ENCODE results near the gene PRPF39.

PRPF39 gene

DNA sequence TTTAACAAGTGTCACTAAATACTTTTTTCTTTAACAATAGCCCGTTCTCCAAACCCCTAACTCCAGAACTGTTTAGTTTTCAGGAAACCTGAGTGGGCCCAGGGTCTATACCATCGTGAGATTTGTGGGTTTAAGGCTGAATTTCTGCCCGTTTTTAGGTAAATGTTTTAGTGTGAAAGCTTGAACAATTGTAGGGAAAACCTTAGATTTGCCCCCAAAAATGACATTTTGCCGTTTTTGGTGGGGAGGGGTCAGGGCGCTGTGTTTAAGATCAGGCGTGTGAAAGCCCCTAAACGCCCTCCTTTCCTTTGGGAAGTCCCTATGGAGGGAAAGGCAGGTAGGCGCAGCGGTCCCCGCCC, 320 bp upstream of the PRPF39 start:
- no peak for DNase-seq

DNA sequence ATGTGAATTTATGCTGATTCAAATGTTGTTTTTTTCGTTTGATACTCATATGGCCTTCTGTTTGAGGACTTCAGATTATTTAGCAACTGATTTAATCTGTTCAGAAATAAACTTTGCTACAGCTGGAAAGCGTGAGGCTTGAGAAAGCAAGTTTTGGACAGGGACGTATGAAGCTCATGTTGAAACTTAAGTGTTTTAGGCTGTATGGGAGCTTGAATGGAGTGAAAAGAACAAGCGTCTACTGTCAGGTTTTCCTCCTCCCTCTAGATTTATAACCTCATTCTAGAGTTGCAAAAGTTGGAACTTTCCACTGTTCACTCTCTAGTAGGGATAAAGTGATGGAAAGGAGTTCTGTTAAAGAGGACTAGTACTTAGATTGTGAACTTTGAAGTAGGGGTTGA, 1.0 kb downstream of the PRPF39 start:
- no peak for DNase-seq

DNA sequence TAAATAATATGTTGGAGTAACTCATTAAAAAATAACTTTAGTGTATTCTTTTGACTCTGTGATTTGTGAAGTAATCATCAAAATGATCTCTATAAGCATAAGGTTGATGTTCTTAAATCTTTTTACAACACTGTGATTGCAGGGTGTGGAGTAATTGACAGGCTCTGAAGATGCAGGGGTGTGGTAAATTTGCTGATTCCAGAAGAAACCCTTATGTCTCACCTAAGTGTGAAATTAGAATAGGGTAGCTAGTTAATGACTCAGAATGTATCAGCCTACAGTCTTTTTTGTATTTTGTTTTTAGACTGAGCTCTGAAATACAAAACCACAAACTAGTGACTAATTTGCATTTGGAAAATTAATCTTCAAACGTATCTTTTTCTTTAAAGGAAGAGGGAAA, 5.9 kb downstream of the PRPF39 start:
- no peak for DNase-seq

DNA sequence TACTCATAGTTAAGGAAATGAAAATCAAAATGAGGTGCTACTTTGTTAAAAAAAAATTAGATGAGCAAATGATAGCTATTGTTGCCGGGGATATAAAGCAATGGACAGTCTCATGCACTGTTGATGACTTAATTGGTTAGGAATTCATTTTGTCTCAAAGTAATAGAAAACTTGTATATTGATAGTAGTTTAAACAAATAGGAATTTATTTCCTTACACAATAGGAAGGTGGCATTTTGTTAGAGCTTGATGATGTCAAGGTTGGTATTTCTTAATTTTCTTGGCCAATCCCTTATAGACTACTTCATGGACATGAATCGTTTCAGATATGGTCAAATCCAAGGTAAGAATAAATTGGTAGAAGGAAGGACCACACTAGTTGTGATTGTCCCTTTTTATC, 7.8 kb downstream of the PRPF39 start:
- no peak for DNase-seq

DNA sequence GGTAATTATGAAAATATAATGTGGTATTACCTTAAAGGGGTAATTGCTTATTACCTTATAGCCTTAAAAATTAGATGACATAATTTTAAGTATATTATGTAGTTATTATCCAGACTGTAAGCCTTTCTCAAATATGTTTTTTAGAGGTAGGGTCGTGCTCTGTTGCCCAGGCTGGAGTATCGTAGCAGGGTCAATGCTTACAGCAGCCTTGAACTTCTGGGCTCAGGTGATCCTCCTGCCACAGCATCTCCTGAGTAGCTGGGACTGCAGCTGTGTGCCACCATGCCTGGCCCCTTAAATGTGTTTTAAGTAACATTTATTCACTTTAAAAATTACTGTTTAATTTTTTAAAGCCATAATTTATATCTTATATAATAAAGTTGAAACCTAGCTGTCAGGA, 10.4 kb downstream of the PRPF39 start:
- DNase-seq: no peak

DNA sequence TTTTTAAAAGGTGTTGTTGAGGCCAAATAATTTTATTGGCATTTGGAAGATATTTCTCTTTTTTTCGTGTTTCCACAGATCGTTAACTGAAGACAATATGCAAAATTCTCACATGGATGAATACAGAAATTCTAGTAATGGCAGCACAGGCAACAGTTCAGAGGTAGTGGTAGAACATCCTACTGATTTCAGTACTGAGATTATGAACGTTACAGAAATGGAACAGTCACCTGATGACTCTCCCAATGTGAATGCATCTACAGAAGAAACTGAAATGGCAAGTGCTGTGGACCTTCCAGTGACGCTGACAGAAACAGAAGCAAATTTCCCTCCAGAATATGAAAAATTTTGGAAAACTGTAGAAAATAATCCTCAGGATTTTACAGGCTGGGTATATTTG, 11.2 kb downstream of the PRPF39 start:
- no peak for DNase-seq

DNA sequence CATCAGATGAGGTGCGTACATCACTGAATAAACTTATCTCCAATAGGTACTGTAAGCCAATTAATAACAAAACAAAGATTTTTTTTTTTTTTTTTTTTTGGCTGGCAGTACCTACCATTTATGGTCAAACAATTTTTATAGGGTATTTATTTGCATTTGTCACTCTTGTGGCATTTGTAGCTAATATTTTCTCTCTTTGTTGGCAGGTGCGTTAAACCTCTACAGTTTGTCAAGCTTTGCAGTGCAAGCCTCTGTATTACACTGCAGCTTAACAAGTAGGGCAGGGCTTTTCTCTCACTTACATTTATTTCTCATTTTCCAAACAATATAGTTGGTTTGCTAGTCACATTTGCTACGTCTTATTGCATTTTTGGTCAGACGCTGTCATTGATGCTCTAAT, 12.3 kb downstream of the PRPF39 start:
- no peak for DNase-seq

DNA sequence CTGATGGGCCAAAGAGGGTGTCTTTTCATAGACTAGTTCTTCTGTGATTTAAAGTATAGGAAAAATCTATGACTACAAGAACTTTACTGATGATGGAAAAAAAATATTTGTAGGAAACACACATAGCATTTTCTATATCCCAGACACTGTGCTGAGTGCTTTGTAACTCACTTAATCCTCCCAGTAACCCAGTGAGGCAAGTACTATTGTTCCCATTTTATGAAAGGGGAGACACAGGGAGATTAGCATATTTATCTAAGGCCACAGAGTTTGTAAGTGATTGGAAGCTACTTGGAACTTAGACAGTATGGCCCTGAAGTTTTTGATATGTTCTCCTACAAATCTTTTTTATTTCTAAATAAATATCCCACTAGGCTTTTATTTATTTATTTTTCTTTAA, 19.9 kb downstream of the PRPF39 start:
- no peak for DNase-seq

DNA sequence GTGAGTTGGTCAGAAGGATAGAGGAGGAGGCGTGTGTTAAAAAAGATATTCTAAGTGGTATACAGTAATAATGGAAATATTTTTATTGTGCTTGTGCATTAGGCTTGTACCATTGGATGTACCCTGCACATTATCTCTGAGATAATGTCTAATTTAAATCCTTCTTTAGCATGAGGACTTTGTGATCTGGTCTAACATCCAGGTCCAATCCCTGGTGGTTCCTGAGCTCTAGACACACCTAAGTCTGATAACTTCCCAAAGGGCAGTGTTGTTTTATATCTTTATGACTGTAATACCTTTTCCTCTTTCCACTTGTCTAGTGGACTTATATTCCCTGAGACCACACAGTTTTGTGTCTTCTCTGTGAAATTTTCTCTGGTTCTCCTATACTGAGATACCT, 20.6 kb downstream of the PRPF39 start:
- DNase-seq: no peak

DNA sequence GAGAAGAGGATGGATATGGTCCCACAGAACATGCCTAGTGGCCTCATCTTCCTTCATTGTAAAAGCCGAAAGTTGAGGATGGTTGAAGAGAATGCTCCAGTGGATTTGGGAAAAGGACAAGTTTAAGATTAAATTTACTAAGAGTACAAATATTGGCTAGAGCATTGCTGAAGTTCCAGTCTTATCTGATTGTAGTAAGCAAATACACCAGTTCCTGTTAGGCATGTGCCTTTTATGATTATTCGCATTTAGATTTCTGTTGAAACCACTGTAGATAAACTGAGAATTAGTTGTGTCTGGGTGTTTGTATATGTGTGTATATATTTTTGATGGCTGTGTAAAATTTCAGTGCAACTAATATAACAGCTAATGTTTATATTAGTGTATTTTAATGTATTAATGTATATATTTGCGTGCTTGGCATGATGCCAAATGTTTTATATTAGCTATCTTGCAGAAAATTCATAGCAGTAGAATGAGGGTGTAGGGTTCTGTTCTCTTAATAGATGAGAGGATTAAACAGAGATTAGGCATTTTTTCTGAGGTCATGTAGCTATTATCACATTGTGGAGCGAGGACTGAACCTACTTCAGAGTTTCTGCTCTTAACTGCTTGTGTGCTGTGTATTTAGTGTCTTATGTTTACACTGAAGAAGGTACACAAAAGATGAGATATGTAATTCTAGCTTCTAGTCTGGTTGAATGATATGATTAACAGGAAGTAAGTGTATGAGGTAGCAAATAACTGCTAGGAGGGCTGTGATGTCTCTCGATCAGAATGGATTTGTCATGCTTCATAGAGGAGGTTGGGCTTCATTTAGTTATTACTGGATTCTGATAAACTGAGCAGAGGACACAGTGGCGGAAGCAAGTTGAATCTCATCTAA, 29.2 kb downstream of the PRPF39 start:
- no peak for DNase-seq

DNA sequence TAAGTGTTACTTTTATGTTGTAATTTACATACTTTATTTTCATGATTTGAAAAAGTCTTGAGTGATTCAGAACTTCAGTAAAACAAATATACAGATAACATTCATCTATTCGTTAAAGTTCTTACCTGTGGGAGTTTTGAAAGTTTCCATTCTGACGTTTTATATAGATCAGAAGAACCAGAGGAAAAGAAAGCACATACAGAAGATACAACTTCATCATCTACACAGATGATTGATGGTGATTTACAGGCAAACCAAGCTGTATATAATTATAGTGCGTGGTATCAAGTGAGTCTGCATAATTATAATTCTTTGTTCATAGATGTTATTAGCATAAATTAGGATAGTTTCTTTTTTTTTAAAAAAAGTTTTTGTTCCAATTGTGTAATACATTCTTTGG, 30.4 kb downstream of the PRPF39 start:
- DNase-seq: no peak

DNA sequence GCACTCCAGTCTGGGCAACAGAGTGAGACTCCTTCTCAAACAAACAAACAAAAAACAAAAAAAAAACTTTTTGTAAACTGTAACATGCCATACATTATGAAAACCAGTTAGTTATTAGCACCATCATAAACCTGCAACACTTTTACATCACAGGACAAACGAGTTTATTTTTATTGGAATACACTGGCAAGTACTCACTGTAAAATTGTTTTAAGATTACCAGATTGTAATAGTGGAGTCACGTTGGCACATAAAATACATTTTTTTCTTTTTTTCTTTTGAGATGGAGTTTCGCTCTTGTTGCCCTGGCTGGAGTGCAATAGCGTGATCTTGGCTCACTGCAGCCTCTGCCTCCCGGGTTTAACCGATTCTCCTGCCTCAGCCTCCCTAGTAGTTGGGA, 34.7 kb downstream of the PRPF39 start:
- no peak for DNase-seq

DNA sequence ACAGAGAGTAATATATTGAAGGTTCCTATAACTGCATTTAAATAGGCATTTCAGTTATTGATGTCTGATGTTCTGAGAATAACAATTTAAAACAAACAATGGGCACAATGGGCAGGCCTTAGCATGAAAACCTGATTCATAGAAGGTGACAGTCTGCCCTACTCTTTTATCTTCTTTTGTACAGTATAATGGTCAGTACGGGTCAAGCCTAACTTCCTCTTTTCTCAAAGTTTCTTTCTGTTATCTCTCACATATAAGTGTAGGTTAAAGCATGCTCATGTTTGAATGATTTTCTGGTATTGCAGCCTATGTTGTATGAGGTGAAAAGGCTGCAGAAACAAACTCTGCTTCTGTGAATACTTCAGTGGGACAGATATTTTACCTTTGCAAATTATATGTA, 36.2 kb downstream of the PRPF39 start:
- no peak for DNase-seq

DNA sequence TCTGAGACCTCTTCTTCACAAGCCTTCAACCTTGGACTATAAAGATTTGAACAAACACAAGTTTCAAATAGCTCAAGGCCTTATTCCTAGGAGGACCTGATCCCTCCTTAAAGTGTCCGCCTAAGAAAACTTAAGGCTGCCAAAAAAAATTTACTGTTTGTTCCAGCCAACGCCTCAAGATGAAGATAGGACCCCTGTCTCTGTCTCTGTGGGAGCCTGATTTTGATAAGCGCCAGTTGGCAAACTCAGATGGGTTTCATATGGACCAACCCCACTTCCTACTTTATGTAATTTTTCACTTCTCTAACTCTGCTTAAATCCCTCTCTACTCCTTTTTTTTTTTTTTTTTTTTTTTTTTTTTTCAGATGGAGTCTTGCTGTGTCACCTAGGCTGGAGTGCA, 39.4 kb downstream of the PRPF39 start:
- DNase-seq: no peak

DNA sequence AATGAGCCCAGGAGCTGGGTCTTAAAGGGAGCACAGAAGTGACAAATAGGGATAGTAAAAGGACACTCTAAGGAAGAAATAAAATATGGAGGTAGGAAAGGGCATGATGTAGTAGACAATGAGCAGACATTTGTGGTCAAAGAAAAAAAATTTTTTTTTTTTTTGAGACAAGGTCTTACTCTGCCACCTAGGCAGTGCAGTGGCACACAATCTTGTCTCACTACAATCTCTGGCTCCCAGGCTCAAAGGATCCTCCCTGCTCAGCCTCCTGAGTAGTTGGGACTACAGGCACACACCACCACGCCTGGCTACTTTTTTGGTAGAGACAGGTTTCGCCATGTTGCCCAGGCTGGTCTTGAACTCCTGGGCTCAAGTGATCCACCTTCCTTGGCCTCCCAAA, 41.8 kb downstream of the PRPF39 start:
- DNase-seq: no peak

DNA sequence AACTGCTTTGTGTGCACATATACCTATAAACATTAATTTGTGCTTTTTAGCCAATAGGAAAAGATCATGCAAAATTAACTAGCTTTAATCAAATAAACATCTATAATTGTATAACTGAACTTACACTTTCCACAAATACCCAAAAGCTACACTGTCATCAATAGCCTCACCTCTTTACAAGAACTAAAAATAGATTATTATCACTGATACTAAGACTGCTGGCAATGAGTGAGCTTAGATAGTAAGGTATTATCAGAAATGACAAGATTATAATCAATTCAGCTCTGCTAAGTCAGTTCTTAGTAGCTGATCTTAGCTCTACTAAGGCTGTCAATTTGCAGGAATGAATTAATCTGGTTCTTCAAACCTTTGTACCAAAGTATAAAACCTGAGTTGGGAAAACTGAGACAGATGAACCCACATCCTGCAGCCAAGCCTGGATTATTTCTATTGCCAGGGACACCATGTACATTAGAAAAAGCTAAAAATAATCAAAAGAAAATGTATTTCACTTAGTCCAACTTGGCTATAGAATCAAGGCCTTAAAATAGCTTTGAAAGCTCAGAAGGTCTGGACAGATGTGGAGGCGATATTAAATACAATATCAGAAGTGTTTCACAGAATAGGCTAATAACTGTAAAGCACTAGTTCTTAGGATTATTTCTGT, 45.2 kb downstream of the PRPF39 start:
- DNase-seq: no peak

DNA sequence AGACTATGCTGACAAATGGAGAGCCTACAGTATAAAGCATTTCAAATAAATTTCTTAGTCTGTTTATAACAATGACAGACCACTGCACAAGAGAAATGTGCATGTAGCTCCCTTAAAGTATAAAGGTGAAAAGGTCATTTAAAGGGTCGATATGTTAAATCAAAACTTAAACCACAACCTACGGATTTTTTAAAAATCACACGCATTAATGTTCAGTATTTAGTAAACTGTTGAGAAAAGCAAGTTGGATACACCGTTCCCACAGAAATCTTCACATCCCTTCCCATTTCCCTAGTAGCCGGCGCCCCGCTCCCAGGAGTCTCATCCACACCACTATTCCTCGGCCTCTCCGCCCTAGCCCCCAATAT, 49.8 kb downstream of the PRPF39 start:
- DNase-seq: no peak

DNA sequence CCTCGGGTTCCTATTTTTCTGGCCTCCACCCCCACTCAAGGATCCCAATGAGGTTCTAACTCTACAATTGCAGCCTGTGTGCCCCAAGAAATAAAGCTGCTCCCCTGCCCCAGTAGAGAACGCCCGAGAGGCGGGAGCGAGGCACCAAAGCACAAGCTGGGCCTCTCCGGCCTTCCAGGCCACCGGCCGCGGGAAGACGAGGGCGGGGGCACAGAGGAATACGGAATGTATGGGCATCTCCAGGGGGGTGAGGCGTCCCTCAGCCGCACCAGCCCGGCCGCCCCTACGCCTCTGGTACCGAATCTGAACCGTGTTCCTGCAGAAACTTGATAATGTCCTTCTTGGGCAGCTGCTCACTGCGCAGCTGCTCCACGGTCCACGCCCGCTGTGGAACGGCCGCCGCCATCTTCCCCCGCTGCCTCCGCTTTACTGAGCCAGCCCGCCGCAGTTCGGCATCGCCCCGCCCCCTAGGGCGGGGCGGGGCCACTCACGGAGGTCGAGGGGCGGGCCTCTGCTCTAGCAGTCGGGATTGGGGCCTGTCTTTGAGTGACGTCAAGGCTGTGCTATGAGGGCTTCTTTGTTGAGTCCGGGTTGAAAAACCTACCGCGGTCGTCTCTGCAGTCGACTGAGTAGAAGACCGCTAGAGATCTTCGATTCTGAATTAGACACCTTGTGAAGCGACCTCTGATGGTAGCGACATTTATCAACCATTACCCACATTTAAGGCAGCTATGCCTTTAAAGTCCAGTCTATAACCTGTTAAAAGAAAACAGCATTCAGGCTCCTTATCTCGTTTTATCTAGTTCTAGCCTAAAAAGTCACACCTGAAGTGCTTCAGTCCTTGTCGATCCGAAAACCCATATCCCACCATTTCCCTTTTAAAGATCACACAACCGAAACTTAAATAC, 50.4 kb downstream of the PRPF39 start, which contains the start of gene FKBP3:
FKBP3 (minus strand) TSS at position 431 of the 908 bp plus-strand sequence; CDS start at position 406, 25 bp downstream.
- peak; percentile 54 to 99 (median 92) for DNase-seq

DNA sequence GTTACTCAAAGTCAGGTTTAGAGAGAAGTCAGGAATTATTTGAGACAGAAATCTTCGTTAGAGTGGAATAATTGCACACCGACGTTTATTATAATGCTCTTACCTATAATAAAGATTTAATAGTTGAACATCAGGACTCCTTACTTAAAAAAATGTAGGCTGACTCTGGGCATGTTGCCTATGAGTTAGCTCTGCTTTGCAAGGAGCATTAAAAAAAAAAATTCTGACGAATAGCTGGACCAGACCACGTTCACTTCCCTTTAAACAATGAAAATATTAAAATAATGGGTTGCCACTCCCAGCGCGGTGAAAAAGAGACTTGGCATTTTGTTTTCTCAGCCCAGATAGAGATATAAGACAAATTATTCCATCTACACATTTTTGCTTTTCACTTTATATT, 51.2 kb downstream of the PRPF39 start:
- DNase-seq: peak in 2 of 14 donors; percentile 24 to 55

DNA sequence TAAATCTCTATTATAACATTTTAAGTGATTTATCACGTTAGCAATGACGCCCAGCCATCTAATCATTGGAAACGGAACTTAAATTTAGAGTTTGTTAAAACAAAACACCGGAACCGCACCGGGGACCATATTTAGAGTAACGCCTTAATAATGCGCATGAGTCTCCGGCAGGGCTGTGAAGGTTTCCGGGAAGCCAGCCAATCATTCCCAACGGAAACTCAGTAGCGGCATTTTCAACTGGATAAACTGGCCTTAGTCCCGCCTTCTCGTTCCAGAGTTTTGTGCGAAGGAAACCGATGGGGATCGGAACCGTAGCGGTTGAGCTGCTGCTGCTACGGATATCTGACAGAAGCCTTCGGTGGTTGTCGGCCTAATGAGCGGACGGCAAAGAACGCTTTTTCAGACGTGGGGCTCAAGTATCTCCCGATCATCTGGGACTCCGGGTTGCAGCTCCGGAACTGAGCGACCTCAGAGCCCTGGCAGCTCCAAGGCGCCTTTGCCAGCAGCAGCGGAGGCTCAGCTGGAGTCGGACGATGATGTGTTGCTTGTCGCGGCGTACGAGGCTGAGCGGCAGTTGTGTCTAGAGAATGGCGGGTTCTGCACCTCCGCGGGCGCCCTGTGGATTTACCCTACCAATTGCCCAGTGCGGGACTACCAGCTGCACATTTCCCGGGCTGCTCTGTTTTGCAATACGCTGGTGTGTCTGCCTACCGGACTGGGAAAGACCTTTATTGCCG, 51.9 kb downstream of the PRPF39 start, which contains the start of gene FANCM:
FANCM (plus strand) TSS at position 272 of the 737 bp plus-strand sequence; CDS start at position 374, 102 bp downstream.
- peak; percentile 20 to 92 (median 85) for DNase-seq

DNA sequence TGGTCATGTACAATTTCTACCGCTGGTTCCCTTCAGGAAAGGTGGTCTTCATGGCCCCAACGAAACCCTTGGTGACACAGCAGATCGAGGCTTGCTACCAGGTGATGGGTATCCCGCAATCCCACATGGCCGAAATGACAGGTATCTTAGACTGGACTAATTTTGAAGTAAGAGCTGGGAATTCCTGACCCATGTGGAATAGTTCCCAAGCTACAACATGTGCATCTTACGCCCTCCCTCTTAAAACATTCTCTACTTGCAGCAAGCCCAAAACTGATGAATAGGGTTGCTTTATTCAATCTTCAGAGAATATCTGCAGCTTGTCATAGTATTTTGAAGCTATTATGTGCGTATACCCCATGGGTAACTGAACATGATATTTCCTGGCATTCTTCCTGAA, 52.5 kb downstream of the PRPF39 start:
- DNase-seq: peak in 1 of 14 donors; percentile 12

DNA sequence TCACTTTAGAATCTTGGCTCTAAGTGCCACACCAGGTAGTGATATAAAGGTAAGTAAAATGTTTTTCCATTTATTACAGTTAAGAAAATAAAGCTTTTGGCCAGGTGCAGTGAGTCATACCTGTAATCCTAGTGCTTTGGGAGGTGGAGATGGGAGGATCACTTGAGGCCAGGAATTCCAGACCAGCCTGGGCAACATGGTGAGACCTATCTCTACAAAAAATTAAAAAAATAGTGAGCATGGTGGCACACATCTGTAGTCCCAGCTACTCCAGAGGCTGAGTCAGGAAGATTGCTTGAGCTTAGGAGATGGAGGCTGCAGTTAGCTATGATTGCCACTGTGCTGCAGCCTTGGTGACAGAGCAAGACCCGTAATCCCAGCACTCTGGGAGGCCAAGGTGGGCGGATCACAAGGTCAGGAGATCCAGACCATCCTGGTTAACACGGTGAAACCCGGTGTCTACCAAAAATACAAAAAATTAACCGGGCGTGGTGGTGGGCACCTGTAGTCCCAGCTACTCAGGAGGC, 56.8 kb downstream of the PRPF39 start:
- no peak for DNase-seq

All from C1 segment of cervical spinal cord (tissue), 14 donors.